ENCODE data around the gene SELENOF.
"Not testable (repeated sequence)": the region's sequence is repeated elsewhere in the genome, so short reads cannot be mapped to it uniquely, and the experiment has no call there.

SELENOF gene

DNA sequence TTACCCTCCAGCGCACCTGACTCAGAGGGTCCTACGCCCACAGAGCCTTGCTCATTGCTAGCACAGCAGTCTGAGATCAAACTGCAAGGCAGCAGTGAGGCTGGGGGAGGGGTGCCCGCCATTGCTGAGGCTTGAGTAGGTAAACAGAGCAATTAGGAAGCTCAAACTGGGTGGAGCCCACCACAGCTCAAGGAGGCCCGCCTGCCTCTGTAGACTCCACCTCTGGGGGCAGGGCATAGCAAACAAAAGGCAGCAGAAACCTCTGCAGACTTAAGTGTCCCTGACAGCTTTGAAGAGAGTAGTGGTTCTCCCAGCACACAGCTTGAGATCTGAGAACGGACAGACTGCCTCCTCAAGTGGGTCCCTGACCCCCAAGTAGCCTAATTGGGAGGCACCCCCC lies 99.8 kb downstream of the SELENOF start:
- H3K27ac ChIP-seq (ENCODE audit: low read length); H3K4me1 ChIP-seq (ENCODE audit: low read length); H3K27me3 ChIP-seq (ENCODE audit: low read depth, low read length); H3K9ac ChIP-seq (ENCODE audit: low read length); H3K9me3 ChIP-seq (ENCODE audit: insufficient read depth, low read length); H3K79me2 ChIP-seq (ENCODE audit: low read length); H3K36me3 ChIP-seq (replicated peaks; ENCODE audit: low read depth, low read length); H3K4me3 ChIP-seq (ENCODE audit: low read length); H3K4me2 ChIP-seq (ENCODE audit: low read length); H2AFZ ChIP-seq (ENCODE audit: low read depth, low read length); H4K20me1 ChIP-seq (ENCODE audit: insufficient read depth, low read length): not testable (repeated sequence)
